Neural progenitor cell (in vitro differentiated cells): ENCODE results near the gene ACOXL.

ENCODE experiments used
- EZH2 ChIP-seq: fragments of 200-600 bp; sonication (generic); IDR thresholded peaks from 2 replicates; pipeline ENCODE4 v1.6.1; 2017; ENCODE audit warnings: antibody characterized with exemption, mild to moderate bottlenecking, moderate library complexity
- EZH2phosphoT487 ChIP-seq: fragments of 200-600 bp; sonication (generic); IDR thresholded peaks from 2 replicates; pipeline ENCODE4 v1.6.1; 2017; ENCODE audit warnings: antibody characterized with exemption
- TF ChIP-seq, protein P1 (sequence below): fragments of 200-600 bp; sonication (generic); IDR thresholded peaks from 2 replicates; pipeline ENCODE4 v1.5.1; 2017; ENCODE audit warnings: antibody characterized with exemption, mild to moderate bottlenecking

DNA sequence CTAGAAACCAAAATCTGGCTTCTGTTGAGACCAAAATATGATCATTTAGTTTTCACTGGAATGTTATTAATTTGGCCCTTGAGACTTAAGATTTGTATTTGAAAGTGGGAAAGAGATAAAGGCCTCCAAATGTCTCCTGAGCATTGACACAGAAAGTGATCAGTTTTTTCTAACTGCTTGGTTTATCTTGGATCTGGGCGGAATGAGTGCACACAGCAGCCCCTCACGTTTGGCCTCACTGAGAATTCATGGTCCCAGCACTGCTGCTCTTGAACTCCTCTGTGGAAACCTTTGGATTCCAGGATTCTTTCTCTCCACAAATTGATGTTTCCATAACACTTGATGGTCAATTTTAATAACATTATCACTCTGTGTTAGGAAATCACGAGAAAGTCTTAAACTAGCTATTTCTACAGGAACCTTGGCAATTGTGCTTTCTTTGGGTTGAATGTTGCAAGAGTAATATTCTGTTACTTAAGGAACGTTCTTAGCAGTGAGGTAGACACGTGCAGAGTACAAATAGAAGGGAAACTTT lies 208.1 kb downstream of the ACOXL start:
- TF ChIP-seq, protein P1, sequence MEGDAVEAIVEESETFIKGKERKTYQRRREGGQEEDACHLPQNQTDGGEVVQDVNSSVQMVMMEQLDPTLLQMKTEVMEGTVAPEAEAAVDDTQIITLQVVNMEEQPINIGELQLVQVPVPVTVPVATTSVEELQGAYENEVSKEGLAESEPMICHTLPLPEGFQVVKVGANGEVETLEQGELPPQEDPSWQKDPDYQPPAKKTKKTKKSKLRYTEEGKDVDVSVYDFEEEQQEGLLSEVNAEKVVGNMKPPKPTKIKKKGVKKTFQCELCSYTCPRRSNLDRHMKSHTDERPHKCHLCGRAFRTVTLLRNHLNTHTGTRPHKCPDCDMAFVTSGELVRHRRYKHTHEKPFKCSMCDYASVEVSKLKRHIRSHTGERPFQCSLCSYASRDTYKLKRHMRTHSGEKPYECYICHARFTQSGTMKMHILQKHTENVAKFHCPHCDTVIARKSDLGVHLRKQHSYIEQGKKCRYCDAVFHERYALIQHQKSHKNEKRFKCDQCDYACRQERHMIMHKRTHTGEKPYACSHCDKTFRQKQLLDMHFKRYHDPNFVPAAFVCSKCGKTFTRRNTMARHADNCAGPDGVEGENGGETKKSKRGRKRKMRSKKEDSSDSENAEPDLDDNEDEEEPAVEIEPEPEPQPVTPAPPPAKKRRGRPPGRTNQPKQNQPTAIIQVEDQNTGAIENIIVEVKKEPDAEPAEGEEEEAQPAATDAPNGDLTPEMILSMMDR: no peak
- TF ChIP-seq EZH2phosphoT487 (no peak), EZH2 (no peak)
